MM.1S (cell line): ENCODE data around the gene SAC3D1.

Source experiments
- EZH2phosphoT487 ChIP-seq: fragments of 300-600 bp; sonication (generic); IDR thresholded peaks from 2 replicates; pipeline ENCODE4 v1.6.1; 2018; ENCODE audit warnings: antibody characterized with exemption, low read length
- TF ChIP-seq, protein P1 (sequence below): fragments of 300-600 bp; sonication (generic); IDR thresholded peaks from 2 replicates; pipeline ENCODE4 v1.5.1; 2016; ENCODE audit warnings: antibody characterized with exemption, low read length, mixed read lengths

DNA sequence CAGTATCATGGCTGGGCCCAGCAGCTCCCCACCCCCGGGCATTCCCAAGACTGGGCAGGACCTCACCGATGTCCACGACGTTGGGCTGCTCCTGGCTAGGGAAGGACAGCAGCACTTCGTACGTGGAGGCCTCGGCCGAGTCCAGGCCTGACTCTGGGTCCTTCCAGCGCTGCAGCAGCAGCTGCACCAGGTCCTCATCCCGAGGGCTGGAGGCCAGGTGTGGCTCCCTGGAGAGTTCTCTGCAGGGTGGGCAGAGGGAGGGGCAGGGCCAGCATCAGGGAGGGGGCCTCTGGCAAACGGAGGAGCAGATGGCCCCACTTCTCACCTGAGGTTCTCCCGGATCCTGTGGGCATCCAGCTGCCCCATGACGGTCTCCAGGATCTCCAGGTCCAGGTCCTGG is 17.0 kb downstream of the SAC3D1 start:
- TF ChIP-seq, protein P1, sequence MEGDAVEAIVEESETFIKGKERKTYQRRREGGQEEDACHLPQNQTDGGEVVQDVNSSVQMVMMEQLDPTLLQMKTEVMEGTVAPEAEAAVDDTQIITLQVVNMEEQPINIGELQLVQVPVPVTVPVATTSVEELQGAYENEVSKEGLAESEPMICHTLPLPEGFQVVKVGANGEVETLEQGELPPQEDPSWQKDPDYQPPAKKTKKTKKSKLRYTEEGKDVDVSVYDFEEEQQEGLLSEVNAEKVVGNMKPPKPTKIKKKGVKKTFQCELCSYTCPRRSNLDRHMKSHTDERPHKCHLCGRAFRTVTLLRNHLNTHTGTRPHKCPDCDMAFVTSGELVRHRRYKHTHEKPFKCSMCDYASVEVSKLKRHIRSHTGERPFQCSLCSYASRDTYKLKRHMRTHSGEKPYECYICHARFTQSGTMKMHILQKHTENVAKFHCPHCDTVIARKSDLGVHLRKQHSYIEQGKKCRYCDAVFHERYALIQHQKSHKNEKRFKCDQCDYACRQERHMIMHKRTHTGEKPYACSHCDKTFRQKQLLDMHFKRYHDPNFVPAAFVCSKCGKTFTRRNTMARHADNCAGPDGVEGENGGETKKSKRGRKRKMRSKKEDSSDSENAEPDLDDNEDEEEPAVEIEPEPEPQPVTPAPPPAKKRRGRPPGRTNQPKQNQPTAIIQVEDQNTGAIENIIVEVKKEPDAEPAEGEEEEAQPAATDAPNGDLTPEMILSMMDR = no peak
- no peak for TF ChIP-seq EZH2phosphoT487
